Fibroblast of the aortic adventitia (primary cell): ENCODE data around the gene DYRK1A. TPM values are rescaled to one million over a fixed set of nuclear protein-coding genes. Genes with fewer than 3 reads are reported as not detected.

Experiments used
- DNase-seq: peaks from one replicate; pipeline ENCODE4 v3.0.0-alpha.2; 2010; ENCODE audit warnings: low read depth
- H3K4me3 ChIP-seq: 2 replicates; pipeline ENCODE4 v1.5.1; 2011; ENCODE audit warnings: low read depth, mild to moderate bottlenecking, control low read depth, low read length, moderate library complexity
- total RNA-seq: library from RNA; depleted of rRNA; stranded (reverse); fragments of >200 nt; gene quantifications from 2 replicates; pipeline ENCODE4 v1.2.3, GENCODE V29; 2012; ENCODE audit warnings: low replicate concordance
- TF ChIP-seq, protein P1 (sequence below): IDR thresholded peaks from 2 replicates; pipeline ENCODE4 v1.5.1; 2011; ENCODE audit warnings: mild to moderate bottlenecking, low read length, control low read depth, inconsistent platforms; ENCODE audit not compliant: insufficient read depth

DYRK1A gene
- total RNA-seq, 1 donor = 80.2 TPM

DNA sequence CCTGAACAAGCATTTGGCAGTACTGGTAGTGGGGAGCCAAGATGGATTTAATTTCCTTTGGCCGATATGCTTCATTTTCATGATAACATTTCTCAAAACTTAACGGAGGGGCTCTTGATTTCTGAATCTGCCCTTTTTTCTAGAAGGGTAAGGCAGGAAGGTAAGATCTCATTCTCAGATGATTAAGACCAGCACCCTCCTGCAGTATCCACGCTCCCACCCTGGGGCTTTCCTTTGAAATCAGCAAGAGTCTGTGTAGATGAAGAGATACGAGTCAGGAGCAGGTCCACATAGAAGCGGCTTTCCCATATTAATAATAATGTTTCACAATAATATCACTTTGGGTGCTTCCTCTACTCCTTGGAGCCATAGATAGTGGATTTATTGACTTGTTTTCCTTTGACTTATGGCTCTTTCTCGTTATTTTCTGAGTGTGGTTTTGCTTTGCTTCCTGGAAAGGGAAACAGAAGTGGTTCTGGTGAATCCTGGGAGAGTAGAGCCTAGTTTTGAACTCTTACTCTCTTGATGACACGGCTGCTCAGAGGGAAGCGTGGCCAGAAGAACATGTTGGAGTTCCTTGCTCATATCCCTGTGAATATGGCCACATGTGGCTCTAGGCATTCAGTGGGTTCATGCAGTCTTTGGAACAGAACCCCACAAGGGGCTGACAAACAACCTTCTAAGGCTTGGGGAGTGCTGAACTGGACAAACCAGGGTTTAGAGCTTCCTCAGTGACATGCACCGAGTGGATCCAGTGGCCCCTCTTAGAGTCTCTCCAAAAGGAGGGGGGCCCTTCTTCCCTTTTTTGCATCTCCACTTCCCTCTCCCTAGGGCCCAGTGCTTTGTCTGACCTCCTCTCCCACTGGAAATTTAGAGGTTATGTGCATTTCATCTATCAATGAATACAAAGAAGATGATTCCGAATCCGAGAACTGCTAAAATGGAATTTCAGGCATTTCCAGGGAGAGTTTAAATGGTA, 195.7 kb downstream of the DYRK1A start:
- TF ChIP-seq, protein P1, sequence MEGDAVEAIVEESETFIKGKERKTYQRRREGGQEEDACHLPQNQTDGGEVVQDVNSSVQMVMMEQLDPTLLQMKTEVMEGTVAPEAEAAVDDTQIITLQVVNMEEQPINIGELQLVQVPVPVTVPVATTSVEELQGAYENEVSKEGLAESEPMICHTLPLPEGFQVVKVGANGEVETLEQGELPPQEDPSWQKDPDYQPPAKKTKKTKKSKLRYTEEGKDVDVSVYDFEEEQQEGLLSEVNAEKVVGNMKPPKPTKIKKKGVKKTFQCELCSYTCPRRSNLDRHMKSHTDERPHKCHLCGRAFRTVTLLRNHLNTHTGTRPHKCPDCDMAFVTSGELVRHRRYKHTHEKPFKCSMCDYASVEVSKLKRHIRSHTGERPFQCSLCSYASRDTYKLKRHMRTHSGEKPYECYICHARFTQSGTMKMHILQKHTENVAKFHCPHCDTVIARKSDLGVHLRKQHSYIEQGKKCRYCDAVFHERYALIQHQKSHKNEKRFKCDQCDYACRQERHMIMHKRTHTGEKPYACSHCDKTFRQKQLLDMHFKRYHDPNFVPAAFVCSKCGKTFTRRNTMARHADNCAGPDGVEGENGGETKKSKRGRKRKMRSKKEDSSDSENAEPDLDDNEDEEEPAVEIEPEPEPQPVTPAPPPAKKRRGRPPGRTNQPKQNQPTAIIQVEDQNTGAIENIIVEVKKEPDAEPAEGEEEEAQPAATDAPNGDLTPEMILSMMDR = no peak
- no peak for DNase-seq
- H3K4me3 ChIP-seq = no peak overlapping the region

DNA sequence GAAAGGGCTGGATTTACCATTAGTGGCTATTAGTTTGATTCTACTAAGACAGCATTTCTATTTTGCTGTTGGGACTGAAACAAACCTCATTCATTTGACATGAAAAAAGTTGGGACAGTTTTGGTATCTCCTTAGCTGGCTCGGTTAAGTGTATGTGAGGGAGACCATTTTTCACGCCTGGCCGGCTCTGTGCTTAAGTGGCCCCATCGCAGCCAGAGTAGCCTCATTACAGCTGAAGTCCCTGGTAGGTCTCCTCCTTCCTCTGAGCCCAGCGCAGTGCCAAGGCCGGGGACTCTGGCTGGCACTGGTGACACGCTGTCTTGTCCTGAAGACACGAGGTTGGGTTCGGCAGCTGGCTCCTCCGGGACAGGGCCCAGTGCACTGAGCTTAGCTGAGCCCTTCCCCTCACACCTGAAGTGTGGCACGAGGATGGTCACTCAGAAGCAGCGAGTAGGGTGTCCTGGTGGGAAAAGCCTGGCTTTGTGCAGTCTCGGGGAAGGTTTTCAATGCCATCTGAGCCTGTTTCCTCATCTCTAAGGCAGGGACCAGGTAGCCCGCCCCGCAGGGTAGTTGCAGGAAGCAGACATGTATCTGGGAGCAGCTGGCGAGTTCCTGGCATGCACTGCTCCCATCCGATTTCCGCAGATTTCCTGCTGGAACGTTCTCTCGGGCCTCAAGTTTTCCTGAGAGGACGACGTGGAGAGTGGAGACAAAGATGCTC, 196.5 kb downstream of the DYRK1A start:
- H3K4me3 ChIP-seq = peak overlapping the region; percentile 77
- TF ChIP-seq, protein P1 = no peak
- DNase-seq = no peak

DNA sequence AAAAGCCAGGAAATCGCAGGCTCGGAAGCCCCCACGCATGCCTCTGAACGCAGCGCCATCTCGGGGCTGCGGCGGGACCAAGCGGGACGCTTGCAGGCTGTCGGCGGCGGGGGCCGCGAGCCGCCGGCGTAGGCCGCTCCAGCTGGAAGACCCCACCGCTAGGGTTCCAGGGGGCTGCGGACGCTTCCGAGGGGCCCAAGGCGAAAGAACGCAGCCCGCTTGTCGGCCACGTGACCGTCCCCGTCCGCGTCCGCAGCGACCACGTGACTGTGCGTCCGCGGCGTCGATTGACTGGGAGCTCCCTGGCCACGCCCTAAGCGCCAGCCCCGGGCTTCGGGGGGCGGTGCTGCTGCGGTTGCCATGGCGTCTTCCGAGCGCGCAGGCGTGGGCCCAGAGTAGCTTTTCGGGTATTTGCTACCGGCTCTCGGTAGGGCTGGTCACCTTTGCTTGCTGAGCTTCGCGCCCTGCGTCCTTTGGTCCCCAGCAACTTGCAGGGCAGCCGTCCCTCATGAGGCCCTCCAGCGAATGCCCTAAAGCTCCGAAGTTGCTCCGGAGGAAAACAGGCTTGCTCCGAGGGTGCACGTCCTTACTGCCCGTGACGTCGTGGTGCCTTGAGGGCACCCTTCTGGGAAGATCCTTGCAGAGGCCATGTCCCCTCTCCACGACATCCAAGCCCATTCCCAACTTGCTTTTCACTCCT, 197.2 kb downstream of the DYRK1A start:
- TF ChIP-seq, protein P1 = peak; percentile 37
- H3K4me3 ChIP-seq = peak overlapping the region; percentile 77
- peak; percentile 88 for DNase-seq

DNA sequence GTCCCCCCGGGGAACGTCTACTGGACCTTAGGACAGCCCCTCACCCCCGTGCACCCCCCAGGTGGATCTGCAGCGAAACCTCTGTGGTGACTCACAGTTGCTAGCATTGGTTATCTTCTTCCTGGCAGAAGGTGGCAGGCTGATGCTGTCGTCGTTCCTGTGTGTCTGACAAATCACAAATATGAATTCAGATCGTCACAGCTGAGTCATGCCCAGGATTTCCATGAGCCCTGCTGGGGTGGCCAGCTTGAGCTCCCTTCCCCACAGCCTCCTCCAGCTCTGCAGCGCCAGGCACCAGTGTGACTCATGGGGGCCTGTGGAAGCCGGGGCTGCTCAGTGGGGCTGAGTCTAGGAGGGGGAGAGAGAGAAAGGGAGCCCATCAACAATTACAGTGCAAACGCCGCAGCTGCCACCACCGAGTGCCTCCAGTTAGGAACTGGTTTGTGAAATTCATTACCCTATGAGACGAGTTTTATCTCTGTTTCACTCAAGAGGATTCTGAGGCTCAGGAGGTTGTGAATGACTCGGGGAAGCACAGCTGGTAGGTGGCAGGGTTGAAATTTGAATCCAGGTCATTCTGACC, 197.9 kb downstream of the DYRK1A start:
- peak; percentile 97 for DNase-seq
- TF ChIP-seq, protein P1 = no peak
- peak overlapping the region; percentile 77 for H3K4me3 ChIP-seq

DNA sequence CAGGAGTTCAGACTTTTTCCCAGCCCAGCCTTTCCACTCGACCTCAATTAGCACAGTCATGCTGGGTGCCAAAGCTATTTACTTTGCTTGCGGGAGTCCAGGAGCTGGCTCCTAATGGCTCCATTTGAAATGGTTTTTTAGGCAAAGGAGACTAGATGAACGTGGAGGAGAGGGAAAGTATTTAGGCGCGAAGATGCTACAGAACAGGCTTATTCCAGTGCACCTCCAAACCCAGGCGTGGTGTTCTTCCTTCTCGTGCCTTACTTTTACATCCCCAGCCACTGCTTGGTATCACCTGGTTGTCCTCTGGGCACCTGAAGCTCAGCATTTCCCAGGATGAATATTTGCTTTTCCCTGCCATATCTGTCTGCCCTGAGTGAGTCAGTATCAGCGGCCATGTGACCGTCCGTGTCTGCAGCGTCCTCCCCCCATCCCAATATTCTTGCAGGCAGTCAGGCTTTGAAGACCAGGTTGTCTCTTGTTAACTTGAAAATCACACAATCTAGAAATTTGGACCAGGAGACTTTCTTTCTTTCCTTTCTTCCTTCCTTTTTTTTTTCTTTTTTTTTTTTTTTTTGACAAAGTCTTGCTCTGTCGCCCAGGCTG, 198.5 kb downstream of the DYRK1A start:
- peak overlapping the region; percentile 77 for H3K4me3 ChIP-seq
- no peak for DNase-seq
- TF ChIP-seq, protein P1 = no peak
